ENCODE data around the gene SNRNP70.

The SNRNP70 gene

GRCh38 chr19:49102303-49102702 is 17.1 kb downstream of the SNRNP70 start:
- DNase-seq: no peak

DNA sequence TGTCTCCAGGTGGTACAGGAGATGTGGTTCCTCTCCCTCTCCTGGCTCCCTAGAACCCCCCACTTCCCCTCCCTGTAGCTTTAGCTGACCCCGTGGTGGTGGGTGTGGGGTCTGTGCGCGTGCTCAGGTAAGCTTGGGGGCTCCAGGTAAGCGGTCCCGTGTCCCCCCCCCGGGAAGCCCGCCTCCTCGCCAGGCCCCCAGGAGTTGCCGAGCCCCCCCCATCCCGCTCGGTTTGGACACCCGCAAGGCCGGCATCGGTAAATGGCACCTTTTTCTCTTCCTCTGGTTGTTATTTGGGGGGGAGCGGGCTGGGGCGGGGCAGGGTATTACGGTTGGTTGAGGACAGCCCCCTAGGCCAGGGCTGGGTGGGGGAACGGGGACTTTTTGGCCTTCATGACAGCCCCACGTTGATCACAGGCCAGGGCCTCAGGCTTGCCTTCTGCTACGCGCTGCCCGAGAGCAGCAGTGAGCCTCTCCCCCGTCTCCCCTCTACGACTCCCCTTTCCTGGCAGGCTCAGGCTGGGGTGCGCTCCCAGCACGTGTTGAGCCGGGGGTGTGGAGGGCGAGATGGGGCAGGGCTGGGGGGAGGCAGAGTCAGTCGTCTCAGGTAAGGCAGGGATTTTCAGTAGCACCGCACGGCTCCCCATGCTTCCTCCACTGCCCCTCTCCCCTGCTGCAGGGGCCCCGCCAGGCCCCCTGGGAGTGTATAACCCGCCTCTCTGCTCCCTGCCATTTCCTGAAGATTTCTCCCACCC is 18.3 kb downstream of the SNRNP70 start:
- DNase-seq: no peak

DNA sequence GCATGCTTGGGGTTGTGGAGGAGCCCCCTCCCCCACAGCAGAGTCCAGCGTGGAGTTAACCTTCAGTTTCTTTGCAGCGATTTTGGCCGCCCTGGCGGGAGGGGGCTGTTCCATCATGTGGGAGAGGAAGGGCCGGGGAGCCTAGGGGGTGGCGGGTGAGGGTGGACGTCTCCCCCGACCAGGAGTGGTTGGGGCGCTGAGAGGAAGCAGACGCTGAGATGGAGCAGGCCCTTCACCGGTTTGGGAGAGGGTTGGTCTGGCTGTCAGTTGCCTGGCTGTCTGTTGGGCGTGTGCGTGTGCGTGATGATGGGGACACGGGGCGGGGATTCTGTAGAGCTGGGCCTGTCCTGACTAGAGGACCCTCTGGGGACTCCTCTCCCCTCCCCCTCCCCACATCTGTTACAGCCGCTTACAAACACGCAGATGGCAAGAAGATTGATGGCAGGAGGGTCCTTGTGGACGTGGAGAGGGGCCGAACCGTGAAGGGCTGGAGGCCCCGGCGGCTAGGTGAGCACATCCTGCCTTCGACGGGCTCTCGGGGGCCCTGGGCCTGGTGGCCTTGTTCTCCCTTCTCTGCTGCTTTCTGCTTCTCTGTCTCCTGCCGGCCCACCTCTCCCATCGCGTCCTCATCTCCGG is 19.1 kb downstream of the SNRNP70 start:
- peak; percentile 90 for DNase-seq

DNA sequence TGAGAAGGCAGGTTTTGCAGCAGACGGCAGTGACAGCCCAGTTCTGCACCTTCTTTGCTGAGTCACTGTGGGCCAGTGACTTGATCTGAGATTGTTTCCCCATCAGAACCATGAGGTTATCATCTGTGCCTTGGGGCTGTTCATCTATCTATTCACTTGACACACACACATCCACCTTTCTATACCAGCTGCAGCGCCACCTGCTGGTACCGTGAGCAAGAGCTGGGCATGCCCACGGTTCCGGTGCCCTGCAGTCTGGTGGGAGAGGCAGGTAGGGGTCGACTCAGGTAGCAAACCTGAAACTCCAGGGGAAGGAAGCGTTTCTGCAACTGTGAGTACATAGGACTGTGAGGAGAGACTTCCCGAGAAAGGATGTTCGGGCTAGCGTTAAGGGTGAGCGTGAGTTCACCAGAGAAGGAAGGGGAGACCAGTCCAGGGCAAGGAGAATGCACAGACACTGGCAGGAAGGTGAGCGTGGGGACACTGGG is 21.4 kb downstream of the SNRNP70 start:
- DNase-seq: peak; percentile 40

DNA sequence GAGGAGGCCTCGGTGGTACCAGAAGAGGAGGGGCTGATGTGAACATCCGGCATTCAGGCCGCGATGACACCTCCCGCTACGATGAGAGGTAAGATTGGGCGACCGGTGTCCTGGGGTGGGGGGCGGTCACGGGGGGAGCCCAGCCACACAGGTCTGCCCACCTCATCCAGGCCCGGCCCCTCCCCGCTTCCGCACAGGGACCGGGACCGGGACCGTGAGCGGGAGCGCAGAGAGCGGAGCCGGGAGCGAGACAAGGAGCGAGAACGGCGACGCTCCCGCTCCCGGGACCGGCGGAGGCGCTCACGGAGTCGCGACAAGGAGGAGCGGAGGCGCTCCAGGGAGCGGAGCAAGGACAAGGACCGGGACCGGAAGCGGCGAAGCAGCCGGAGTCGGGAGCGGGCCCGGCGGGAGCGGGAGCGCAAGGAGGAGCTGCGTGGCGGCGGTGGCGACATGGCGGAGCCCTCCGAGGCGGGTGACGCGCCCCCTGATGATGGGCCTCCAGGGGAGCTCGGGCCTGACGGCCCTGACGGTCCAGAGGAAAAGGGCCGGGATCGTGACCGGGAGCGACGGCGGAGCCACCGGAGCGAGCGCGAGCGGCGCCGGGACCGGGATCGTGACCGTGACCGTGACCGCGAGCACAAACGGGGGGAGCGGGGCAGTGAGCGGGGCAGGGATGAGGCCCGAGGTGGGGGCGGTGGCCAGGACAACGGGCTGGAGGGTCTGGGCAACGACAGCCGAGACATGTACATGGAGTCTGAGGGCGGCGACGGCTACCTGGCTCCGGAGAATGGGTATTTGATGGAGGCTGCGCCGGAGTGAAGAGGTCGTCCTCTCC is 22.6 kb downstream of the SNRNP70 start:
- no peak for DNase-seq

- no peak for DNase-seq
These were observed 23.8 kb downstream of the SNRNP70 start for GRCh38 chr19:49109051-49109450.

- no peak for DNase-seq
These were observed 24.4 kb downstream of the SNRNP70 start for GRCh38 chr19:49109569-49110233.

GRCh38 chr19:49110567-49110966 is 25.3 kb downstream of the SNRNP70 start:
- no peak for DNase-seq

DNA sequence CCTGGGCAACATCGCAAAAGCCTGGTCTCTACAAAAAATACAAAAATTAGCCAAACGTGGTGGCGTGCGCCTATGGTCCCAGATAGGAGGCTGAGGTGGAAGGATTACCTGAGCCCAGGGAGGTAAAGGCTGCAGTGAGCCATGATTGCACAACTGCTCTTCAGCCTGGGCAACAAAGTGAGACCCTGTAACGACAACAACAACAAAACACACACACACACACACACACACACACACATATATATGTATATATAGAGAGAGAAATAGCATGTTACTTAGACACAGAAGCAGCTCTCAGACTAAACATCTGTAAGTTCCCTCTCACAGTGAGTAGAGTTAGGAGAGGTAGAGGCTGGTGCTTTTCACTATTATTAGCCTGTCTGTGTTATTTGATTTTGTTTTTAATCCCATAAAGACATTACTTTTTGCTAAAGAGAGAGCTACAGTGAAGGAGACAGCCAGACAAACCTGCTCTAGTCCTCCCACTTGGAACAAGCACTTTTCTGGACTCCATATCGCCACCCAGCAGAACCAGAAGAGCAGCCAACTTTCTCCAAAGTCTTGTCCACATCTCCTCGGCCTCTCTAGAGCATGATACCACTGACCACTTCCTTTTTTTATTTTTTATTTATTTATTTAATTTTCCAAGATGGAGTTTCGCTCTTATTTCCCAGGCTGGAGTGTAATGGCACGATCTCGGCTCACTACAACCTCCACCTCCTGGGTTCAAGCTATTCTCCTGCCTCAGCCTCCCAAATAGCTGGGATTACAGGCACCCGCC is 26.2 kb downstream of the SNRNP70 start:
- DNase-seq: no peak

- DNase-seq: peak; percentile 46
These were observed 28.7 kb downstream of the SNRNP70 start, which contains the start of gene LIN7B for GRCh38 chr19:49113762-49114629. TSS of gene LIN7B (plus strand) at chr19:49114370. CDS start at chr19:49114405, 35 bp downstream.

DNA sequence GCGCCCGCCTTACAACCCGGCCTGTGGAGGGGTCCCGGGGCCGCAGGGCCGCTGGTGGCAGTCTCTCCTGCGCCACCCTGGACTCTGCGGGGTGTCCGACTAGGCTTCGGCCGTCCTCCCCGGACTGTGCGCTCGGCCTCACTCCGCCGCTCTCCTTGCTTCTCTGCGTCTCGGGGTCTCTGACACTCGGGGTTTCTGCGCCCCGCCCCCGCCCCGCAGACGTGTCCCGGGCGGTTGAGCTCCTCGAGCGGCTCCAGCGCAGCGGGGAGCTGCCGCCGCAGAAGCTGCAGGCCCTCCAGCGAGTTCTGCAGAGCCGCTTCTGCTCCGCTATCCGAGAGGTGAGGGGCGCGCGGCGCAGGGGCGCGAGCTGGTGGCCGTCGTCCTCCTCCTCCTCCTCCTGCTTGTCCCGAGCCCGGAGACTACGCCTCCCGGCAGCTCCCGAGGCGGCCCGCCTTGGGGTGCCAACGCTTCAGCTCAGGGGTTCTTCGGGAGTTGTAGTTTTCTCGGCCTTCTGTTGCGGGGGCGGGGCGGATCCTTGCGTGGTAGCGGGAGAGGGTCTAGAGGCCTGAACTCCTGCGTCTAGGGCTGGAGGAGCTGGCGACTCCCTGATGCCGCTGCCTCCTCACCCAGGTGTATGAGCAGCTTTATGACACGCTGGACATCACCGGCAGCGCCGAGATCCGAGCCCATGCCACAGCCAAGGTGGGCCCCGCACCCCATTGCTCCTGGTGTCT is 29.5 kb downstream of the SNRNP70 start:
- peak; percentile 33 for DNase-seq

DNA sequence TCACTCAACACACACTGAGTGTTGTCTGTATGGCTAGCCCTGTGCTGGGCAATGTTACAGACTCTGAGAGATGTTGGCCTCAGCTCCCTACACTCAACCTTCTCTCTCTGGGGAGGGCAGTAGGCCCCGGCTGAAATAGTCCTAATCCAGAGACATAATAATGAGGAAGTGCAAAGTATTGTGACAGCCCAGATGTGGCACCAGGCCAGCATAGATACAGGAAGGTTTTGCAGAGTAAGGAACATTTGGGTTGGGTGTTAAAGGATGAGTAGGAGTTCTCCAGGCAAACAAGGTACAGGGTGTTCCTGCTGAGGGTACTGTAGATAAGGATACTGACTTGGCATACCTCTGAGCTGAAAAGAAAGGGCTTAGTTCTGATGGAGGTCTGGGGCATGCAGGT is 31.3 kb downstream of the SNRNP70 start:
- DNase-seq: no peak

- DNase-seq: no peak
These were observed 32.7 kb downstream of the SNRNP70 start for GRCh38 chr19:49117677-49118564.

GRCh38 chr19:49118565-49119410 is 33.5 kb downstream of the SNRNP70 start, which contains the start of gene C19orf73:
TSS of gene C19orf73 (minus strand) at chr19:49119143. CDS start at chr19:49119022, 121 bp downstream.
- peak; percentile 88 for DNase-seq

- no peak for DNase-seq
These were observed 34.4 kb downstream of the SNRNP70 start, which contains the start of gene PPFIA3 for GRCh38 chr19:49119411-49120324. TSS of gene PPFIA3 (plus strand) at chr19:49119544. CDS start at chr19:49127874, 8,330 bp downstream.

DNA sequence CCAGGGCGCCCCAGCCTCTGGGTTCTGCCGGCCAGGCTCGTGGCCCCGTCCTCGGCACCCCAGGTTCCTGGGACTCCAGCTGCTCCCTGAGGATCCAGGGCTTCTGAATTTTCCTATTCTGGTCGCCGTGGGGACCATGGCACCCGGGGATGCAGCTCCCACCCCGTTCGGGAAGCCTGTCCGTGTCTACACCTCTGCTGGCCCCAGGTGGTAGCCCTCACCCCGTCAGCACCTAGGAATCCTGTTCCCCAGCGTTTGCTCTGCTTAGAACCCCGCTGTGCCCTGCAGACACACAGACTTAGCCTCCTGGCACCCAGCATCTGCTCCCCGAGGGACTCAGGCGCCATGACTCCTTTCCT is 35.1 kb downstream of the SNRNP70 start:
- DNase-seq: no peak

DNA sequence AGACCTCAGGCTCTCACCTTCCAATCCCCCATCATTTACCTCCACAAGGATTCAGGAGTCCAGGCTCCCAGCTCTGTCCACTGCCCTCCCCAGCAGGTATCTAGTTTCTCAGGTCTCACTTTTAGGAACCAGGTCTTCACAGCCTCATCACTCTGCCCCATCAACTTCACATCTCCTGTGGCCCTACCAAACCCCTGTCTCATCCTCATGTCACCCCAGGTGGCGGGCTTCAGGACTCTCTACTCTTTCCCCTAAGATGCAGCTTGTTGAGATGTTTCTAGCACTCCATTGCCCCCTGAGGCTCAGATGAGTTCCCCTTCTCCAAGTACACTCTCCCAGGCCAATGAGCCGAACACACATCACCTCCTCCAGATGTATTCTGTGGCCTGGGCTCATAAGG is 35.6 kb downstream of the SNRNP70 start:
- DNase-seq: no peak

All from NCI-H1694 treated with DMSO at 0.1 percent for 48 hours (cell line).